HG02938 (cell line): ENCODE results near the gene GPX2.

Source experiments
- ATAC-seq: cut with Tn5 transposase; IDR thresholded peaks from one replicate; pipeline ENCODE4 v1.9.1; 2021; ENCODE audit warnings: mild to moderate bottlenecking, moderate library complexity; ENCODE audit not compliant: unreplicated experiment

Gene GPX2

DNA sequence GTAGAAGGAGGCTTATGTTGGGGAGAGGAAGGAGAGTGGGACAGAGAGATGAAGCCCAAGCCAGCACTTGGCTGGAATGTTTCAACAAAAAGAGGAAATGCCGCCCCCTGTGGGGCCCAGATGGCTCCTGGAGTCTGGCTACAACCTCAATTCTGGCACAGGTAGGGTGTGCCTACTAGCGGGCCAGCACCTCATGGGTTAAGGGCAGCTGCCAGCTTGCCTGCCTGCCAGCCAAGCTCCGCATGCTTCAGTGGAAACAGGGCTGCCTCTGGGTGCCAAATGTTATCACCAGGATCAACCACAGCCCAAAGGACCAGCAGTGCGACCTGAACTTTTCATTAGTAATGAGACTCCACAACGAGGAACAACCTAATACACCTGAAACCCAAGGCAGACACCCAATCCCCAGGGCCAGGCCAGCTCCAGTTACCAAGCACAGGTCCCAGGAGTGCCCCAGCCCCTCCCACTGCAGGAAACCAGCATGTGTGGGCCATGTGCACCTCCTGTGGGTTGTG is 18.3 kb upstream of the GPX2 start:
- no peak for ATAC-seq

DNA sequence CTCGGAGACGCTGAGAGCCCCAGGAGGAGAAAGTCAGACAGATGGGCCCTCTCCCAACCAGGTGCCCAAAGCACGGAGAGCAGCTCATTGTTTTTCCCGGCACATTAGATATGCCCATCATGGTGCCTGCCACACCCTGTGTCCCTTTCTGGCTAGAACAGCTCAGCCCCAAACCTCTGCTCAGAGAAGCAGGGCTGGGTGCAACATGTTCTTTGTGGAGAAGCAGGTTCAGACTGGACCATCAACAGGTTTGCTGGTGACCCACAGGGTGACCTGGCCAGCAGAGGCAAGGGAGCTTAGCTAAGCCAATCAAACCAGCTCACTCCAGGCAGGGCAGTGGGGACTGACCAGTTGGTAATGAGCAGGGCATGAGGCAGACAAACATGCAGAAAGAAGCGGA is 16.2 kb upstream of the GPX2 start:
- ATAC-seq: no peak

DNA sequence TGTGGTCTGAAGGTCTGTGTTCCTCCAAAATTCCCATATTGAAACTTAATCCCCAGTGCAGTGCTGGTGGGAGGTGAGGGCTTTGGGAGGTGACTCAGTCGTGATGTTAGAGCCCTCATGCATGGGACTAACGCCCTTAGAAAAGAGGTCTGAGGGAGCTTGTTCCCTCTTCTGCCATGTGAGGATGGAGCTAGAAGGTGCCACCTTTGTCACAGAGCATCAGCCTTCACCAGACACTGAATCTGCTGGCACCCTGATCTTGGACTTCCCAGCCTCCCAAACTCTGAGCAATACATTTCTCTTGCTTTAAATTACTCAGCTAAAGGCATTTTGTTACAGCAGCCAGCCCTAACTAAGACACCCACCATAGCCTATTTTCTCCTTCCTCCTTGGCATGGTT is 15.7 kb upstream of the GPX2 start:
- ATAC-seq: no peak

DNA sequence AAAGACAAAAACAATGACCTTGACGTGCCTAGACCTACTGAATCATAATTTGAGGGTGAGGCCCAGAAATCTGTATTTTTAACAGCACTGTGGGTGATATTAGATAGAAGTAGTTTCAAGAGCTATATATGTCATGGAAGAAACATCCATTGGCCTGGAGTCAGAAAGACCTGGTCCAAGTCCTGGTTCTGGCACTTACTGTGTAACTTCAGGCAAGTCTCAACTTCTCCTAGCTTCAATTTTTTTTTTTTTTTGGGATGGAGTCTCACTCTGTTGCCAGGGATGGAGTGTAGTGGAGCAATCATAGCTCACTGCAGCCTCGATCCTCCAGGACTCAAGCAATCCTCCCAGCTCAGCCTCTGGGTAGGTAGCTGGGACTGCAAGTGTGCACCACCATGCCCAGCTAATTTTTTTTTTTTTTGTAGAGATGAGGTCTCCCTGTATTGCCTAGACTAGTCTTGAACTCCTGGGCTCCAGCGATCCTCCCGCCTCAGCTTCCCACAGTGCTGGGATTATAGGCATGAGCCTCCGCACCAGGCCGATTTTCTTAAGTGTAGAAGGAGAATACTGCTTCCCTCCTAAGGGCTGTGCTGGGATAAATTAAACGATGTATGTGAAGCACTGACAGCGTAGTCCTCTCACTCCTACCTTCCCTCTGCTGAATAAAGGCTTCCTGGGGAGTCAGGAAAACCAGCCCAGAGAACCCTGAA is 14.3 kb upstream of the GPX2 start:
- ATAC-seq: no peak

DNA sequence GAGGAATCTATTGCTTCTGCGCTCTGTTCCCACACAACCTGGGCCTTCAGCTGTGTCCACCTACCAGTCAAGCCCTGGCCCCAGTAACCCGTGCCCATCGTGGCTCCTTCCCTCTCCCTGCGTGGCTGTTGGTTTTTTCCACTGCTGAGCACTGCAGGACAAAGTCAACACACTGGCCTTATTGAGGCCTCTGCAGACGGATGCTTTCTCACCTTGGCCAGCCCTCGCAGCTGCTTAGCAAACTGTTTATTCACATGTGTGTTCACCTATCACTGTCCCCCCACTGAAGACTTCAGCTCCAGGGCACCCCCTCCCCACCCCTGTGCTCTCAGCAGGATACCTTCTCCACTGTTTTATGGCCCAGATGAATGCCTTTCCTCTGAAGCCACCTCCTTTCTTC is 12.8 kb upstream of the GPX2 start:
- no peak for ATAC-seq

DNA sequence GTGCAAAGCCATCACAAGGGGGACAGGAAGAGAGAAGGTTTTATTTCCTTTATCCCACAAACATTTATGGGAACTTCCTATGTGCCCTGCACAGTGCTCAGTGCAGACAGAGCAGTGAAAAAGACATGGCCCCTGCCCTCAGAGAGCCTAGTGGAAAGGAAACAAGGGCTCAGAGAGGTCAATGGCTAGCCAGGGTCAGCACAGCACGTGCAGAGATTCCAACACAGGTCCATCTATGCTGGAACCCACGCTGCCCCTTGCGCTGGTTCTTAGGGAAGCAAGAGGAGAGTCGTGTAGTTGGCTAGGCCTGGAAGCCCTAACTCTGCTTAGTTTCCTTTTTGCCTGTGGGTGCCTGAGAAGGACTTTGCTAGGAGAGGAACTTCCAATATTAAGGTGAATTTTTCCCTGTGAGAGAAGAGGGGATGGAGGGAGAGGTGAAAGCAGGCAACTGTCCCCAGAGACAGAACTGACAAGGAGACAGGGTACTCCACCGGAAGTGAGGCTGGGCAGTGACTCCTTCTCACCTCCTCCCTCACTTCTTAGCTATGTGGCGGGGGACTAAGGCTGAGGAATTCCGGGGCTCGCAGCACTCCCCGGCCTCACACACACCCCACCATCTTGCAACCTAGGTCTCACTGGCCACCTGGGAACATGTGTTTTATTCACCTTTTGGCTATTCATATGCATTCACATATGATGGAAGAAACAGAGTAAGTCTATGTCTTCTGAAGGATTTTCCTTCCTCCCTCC is 12.1 kb upstream of the GPX2 start:
- ATAC-seq: no peak

DNA sequence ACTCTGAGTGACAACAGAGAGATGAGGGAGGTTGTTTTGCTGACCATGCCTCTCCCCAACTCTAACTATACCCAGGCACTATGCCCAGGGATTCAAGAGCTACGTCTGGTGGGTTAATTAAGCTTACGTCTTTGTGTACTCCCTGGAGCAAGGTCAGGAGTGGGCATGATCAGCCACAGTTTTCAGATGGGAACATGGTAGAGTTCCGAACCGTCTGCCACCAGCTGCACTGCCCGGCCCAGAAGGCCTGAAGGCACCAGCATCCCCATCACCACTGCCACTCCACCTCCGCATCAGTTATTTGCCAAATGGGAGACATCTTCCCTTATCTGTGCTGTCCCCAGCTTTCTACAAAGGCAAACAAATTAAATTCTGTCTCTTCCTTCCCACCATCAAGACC is 11.1 kb upstream of the GPX2 start:
- ATAC-seq: no peak

DNA sequence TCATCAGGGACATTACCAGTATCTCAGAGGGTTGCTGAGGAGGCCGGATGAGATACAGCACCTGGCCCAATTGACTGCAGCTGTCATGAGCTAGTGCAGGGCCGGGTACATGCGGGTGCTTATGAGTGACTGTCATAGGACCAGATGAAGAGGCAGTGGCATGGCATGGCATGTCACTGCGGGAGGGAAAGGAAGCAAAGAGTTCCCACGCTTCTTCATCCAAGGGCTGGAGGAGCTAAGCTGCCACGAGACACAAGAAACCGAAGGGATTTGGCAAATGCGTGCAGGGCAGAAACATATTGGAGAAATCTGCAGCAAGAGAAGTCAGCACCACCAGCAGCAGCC is 10.7 kb upstream of the GPX2 start:
- no peak for ATAC-seq

DNA sequence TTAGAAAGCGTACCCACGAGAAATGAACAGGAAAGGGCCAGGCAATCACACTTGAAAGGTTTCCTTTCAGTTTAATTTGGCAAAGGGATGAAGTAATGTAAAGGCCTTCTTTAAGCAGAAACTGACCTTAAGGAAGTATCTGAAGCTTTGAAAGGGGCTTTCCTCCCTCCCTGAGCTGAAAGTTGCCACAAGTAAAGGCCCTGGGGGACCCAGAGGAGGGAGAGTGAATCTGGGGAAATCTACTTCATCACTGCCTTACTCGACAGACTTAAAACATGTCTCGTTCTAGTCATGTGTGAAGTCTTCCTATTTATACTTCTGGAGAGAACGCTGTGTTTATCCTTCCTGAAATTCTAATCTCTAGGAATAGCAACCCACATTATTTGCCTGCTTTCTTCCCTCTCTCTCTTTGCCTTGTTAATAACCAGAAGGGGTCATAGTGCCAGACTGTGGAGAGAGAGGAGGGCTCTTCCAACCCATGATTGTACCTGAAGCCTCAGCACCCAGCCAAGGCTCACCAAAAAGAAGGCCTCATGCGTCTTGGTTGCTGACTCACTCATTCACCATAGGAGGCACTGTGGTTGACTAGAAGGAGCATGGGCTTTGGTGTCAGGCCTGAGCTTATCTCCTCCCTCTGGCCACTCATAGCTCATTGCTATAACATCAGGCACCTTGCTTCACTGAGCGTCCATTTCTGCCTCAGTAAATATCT is 10.2 kb upstream of the GPX2 start:
- peak; percentile 52 for ATAC-seq

DNA sequence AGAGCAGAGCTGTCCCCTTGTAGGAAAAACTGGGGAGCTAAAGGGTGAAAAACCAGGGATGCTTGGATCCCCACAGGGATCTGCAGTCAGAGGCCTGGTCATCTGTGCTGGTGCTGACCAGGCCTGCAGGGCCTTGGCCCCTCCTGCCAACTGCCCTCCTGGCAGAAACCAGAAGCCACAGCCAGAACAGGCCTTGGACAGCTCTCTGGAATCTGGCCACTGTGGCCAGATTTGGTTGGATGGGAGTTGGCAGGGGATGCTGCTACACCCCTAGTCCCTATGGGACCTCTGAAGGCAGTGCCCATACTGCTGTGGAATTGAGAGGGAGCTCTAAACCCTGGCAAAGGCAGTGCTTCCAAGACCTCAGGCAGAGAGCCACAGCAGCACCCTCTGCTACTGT is 9.2 kb upstream of the GPX2 start:
- no peak for ATAC-seq

DNA sequence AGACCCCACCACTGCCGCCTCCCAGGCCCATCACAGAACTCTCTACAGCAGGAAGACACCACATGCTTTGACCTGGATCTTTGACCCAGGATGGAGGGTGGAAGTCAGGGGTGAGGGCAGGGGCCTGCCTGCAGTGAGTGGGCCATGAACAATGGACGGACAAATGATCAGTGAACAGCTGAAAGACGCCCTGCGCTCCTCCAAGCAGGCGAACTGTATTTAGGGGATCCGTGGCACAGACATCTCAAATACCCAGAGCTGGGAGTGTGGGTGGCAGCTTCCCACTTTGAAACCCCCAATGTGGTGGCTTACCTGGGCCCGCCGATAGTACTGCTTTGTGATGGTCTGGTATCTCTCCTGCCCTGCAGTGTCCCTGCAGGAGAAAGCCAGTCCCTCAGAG is 8.7 kb upstream of the GPX2 start:
- ATAC-seq: no peak

DNA sequence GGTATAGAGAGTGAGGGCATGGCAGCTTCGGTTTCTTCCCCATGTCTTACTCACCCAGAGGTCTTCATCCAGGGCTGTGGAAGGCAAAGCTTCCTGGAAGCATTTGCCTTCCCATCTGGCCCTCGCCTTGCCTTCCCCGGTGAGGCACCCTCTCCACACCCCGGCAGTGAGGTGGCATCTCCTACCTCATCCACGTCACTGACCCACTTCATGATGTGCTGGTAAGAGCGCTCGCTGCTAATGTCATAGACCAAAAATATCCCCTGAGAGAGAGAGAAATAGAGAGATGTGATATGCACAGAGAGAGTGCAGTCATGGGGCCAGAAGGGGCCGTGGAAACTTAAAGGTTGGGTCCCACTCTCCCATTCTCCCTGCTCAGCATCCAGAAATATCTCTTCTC is 8.3 kb upstream of the GPX2 start:
- ATAC-seq: no peak

DNA sequence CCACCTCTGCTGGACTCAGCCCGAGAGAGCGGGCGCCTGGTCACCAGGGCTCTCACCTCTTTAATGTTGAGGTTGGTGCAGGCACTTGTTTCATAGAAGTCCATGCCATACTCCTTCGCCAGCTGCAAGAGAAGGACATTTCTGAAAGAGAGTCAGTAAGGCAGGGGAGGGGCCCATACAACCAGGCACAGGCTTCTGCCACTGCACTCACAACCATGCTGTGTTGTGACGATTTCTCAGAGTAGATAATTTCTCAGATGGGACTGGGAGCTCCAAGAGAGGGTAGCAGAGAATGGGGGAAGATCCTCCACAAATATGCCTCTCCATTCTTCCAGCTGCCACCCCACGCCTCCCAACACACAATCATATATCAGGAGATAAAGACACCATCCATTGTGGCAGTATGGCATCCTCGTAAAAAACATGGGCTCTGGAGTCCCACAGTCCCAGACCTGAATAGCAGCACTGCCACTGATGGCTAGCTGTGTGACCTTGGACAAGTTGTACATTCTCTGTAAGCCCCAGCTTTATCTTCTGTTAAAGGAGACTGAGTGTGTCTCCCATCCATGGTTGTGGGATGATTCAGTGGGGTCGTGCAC is 6.2 kb upstream of the GPX2 start:
- ATAC-seq: no peak

DNA sequence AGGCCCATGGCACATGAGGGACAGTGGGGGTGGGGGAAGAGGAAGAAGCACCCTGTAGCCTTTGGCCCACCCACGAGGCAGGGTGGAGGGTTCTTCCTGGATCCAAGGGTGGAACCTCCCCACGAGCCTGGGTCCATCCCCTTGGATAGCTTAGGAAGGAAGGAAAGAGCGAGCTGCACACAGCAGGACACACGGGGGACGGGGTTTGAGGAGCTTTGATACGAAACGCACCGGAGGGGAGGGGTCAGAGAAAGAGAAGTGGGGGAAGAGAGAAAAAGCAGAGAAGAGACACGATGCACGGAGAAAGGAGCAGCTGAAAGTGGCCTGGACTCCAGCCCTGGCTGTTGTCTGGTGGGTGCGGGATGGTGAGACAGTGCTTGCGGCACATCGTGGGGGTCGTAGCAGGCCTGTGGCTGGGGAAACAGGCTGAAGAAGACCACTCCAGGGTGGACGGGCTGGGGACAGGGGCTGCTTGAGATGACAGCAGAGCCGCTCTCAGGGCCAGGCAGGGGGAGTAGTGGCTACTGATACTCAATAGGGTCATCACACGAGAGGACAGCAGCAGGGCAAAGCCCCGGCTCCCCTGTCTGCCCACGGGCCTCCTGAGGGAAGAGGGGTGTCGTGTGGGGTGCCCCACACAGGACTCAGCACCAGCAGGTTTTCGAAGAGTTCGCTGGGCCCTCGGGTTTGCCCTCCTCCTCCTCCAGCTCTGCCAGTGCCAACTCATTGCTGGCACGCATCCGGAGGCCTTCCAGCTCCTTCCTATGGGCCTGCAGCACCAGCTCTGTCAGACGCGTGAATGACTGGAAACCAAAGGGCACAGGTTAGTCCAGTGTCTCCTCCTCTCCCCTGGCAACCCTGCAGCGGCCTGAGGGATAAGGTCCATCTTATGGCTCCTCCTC is 5.4 kb upstream of the GPX2 start:
- ATAC-seq: no peak

DNA sequence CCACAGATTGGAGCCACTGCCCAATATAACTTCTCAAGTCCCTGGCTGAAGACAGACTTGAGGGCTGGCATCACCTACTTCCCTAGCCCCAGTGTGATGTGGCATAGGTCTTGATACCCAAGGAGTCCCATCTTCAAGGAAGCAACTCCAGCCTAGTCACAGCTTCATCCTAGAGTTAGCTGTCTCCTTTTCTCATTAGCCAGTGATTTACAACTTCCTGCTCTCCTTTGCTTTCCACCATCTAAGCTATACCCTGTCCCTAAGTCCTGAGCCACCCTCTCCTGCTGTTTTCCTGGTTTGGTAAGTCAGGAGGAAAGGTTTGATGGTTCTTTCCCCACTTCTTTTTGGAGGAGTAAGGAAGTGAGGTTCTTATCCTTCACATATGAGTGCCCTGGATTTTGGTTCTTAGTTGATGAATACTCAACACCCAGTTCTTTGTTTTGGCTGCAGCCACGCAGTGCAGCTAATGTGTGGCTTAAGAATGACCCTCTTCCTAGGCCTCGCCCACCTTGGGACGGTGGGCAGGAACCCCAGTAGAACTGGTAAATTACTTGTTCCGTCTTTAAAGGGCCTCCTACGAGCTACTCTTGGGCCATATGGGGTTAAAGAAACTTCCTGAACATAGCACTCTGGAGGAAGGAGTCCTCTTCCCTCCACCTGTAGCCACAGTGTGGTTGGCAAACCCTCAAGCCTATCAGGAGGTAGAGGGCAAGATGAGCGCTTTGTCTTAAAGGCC is 3.9 kb upstream of the GPX2 start:
- no peak for ATAC-seq

DNA sequence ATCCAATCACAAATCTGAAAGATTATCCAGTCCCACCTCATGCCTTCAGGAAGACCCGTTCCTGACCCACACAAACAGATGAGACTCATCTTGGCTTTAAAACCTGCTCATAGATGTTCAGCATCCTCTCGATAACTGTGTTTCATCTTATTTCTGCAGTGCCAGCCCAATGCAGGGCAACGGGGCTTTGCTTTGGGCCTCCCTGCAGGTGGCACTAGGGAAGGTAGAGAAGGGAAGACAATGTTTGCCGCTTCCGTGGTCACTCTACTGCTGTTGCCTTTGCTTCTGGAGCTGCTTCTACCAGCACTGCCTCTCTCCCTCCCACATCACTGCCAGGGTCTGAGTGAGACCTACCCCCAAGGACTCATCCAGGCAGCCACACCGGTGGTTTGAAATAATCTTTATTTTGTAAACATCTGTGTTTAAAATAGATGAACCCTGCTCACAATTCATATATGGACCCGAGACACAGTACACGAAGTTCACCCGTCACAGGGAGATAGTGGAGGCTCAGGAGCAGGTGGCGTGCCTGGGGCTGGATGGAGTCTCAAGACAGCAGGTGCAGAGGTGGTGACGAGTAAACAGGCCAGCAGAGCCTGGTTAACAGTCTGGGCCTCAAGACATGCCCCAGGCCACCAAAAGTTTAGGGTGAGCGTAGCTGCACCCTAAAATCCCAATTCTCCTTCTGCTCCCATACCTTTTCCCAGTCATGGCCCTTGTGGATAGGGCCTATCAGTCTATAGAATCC is 3.1 kb upstream of the GPX2 start:
- ATAC-seq: no peak

DNA sequence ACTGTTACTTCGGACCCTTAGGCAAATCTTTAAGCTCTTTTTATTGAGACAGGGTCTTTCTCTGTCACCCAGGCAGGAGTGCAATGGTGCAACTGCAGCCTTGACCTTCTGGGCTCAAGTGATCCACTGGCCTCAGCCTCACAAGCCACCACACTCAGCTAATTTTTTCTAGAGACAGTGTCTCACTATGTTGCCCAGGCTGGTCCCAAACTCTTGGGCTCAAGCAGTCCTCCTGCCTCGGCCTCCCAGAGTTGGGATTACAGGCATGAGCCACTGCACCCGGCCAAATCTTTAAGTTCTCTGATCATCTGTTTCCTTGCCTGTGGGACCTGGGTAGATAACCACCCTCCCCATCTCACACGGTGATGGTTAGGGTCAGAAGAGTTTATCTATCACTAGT is 2.3 kb upstream of the GPX2 start:
- no peak for ATAC-seq

DNA sequence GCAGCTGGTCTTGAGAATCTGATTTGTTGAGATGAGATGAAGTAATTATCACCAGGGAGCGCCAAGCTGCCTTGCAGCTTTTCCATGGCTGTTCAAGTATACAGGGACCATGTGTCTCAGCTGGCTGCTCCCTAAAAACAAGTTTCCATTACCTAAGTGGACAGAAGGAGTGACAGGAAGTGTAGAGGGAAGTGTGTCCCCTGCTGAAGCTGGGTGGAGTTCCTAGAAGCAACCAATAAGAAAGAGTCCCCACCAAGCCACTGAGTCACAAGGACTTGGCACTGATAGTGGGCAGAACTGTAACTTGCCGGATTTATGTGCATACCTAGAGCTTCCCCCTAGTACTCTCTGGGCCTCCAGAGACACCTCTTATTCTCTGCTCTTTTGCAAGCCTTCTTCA is 1.5 kb upstream of the GPX2 start:
- ATAC-seq: no peak

DNA sequence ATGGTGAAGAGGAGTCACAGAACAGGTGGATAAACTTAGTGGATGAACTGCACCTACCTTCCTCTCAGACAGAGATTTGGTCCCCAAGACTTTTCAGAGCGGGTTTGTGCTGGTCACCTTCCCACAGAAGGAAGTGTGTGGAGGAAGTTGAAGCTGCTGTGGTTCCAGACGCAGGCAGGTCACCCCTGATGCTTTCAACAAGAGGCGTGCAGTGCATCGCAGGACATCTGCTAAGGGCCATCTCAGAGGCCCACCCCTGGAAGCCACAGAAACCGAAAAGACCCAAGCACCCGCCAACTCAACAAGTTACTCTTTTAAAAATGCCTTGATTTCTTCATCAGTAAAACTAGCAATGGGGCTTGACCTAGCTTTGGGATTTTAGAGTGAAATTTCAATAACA is 1.0 kb upstream of the GPX2 start:
- ATAC-seq: no peak
